Stimulated activated CD4-positive, alpha-beta T cell treated with anti-CD3 and anti-CD28 coated beads, Interleukin-4, amount 100 ng/mL, for 4 hours (primary cell): ENCODE results near the gene DVL3.

Experiments used
- DNase-seq, 2 experiments: peaks; one replicate each; pipeline ENCODE4 v3.0.0-alpha.2; 2020

The DVL3 gene

GRCh38 chr3:184177767-184178306 lies 22.7 kb downstream of the DVL3 start:
- DNase-seq, result no peak

- DNase-seq, result no peak
These were observed 23.5 kb downstream of the DVL3 start for GRCh38 chr3:184178521-184179138.

GRCh38 chr3:184180165-184180564 lies 25.0 kb downstream of the DVL3 start:
- DNase-seq, result no peak

DNA sequence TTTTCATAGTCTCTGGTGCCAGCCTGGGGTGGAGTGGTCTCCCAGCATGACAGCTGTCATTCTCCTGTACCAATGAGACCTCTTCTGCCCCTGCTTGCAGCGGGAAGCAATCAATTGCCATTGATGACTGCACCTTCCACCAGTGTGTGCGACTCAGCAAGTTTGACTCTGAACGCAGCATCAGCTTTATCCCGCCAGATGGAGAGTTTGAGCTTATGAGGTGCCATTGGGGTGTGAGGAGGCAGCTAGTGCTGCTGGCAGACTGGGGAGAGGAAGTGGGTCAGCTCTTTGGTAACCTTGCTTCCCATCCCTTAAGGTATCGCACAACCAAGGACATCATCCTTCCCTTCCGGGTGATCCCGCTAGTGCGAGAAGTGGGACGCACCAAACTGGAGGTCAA lies 26.4 kb downstream of the DVL3 start:
- DNase-seq, result no peak

DNA sequence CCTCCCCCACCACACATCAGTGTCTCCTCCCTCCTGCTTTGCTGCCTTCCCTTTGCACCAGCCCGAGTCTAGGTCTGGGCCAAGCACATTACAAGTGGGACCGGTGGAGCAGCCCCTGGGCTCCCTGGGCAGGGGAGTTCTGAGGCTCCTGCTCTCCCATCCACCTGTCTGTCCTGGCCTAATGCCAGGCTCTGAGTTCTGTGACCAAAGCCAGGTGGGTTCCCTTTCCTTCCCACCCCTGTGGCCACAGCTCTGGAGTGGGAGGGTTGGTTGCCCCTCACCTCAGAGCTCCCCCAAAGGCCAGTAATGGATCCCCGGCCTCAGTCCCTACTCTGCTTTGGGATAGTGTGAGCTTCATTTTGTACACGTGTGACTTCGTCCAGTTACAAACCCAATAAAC lies 28.5 kb downstream of the DVL3 start:
- DNase-seq, result no peak

GRCh38 chr3:184184546-184185230 lies 29.5 kb downstream of the DVL3 start:
- DNase-seq, result no peak

- peak; percentile 99 for DNase-seq
These were observed 30.4 kb downstream of the DVL3 start for GRCh38 chr3:184185461-184186183.

- DNase-seq, result no peak
These were observed 31.2 kb downstream of the DVL3 start, which contains the start of gene ABCF3 for GRCh38 chr3:184186184-184186901. Gene ABCF3 (plus strand): TSS chr3:184186199. CDS start chr3:184186208, 9 bp downstream.

- DNase-seq, result no peak
These were observed 31.7 kb downstream of the DVL3 start for GRCh38 chr3:184186902-184187207.

GRCh38 chr3:184188080-184188479 lies 32.9 kb downstream of the DVL3 start:
- DNase-seq, result no peak

DNA sequence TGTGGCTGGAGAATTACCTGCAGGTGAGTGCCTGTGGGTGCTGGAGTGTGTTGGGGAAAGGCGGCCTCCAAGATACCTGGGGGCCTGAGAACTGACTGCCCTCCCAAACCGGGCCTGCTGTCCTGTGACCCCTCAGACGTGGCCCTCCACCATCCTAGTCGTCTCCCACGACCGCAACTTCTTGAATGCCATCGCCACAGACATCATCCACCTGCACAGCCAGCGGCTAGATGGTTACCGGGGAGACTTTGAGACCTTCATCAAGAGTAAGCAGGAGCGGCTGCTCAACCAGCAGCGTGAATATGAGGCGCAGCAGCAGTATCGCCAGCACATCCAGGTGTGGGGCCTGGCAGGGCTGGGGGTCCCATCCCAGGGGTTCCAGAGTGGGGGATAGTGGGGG lies 34.2 kb downstream of the DVL3 start:
- no peak for DNase-seq

- no peak for DNase-seq
These were observed 37.7 kb downstream of the DVL3 start for GRCh38 chr3:184192889-184193288.

GRCh38 chr3:184193991-184194539 lies 38.9 kb downstream of the DVL3 start:
- no peak for DNase-seq

GRCh38 chr3:184196536-184196935 lies 41.4 kb downstream of the DVL3 start:
- no peak for DNase-seq

DNA sequence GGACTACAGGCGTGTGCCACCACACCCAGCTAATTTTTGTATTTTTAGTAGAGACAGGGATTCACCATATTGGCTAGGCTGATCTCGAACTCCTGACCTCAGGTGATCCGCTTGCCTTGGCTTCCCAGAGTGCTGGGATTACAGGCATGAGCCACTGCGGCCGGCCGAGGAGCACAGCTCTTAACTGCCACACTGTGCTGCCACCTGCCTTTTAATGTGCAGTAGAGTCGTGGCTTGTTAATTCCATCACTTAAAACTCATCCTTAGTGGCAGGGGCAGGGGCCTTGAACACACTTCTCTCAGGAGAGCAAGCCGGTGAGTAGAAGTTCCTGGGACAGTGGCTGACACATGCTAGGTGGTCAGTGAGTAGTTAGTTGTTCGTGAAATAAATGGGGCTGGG lies 43.3 kb downstream of the DVL3 start:
- DNase-seq, result no peak

DNA sequence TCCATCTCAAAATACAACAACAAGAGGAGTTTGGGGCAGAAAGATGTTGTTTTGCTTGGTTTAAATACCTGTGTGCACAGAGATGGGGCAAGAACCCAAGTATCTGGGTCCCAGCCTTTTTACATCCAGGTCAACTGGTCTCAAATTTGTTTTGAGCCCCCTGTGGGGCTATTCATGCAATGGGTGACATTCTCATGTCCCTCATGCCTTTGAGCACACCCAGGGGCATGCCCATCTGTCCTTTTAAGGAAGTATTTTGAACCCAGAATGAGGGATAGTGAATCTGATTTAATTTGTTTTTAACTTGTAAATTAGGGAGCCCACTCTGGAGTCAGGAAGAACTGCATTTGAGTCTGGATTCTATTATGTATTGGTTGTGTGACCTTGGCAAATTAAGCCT lies 45.6 kb downstream of the DVL3 start:
- DNase-seq, result no peak

GRCh38 chr3:184203526-184203925 lies 48.3 kb downstream of the DVL3 start:
- DNase-seq, result no peak

DNA sequence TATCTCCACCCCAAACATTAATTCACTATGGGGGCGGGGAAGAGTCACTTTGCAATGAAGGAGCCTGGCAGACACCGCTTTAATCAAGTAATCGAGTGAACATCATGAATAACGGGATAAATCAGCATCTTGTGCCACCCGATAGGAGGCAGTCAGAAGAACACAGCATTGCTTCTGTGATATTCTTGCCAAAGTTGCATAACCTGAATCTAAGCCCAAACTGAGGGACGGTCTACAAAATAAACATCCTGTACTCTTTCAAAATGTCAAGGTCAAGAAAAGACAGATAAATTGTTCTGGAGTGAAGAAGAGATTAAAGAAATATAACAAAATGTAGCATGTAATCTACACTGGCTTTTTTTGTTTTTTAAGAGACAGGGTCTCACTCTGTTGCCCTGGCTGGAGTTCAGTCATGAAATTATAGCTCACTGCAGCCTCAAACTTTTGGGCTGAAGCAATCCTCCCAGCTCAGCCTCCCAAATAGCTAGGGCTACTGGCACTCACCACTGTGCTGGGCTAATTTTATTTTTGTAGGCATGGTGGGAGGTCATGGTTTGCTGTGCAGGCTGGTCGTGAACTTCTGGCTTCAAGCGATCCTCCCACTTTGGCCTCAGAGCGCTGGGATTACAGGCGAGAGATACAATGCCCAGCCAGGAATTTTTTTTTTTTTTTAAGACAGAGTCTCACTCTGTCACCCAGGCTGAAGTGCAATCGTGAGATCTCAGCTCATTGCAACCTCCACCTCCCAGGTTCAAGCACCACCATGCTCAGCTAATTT lies 54.2 kb downstream of the DVL3 start:
- no peak for DNase-seq

- no peak for DNase-seq
These were observed 56.1 kb downstream of the DVL3 start for GRCh38 chr3:184211297-184211696.

- DNase-seq, result no peak
These were observed 56.5 kb downstream of the DVL3 start for GRCh38 chr3:184211718-184212117.

- DNase-seq, result no peak
These were observed 63.6 kb downstream of the DVL3 start for GRCh38 chr3:184218814-184219213.

- no peak for DNase-seq
These were observed 67.3 kb downstream of the DVL3 start for GRCh38 chr3:184222521-184222920.
